GM13977 (cell line): ENCODE measurements around the gene ZNF200.

Source experiments
- DNase-seq: peaks from one replicate; pipeline ENCODE4 v3.0.0; 2012; ENCODE audit warnings: low spot score
- in situ Hi-C: fragments of 300-500 bp; cut with MboI; formaldehyde crosslinking; loops from one replicate; pipeline ENCODE4 v1.12.0; 2022; ENCODE audit warnings: low sequenced_read_pairs, low pct_unique_long_range_greater_than_20kb, mixed read lengths, inconsistent platforms; ENCODE audit not compliant: unreplicated experiment
- TF ChIP-seq, protein P1 (sequence below): IDR thresholded peaks from 2 replicates; pipeline ENCODE4 v1.5.1; 2012; ENCODE audit warnings: mild to moderate bottlenecking, control low read depth; ENCODE audit not compliant: insufficient read depth; ENCODE audit errors: extremely low read depth, missing control alignments

ZNF200 gene

DNA sequence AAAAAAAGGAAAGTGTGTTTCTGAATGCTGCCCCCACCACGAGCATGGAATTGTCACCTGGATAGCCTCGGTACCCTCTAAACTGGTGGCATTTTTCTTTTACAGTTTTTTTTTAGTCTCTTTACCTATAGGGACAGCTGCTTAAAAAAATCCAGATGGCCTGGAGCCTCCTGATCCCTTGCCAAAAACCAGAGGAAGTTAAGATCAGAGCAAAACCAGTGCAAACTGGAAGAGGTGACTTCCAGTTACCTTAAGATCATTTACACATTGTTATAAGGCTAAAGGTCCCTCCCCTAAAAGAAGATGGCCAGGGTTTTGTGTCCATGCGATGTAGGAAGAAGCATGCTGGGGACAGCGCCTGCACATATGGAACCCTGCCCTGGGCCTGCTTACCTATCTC lies 18.0 kb upstream of the ZNF200 start:
- in situ Hi-C loops = no loop called here
- no peak for DNase-seq
- TF ChIP-seq, protein P1, sequence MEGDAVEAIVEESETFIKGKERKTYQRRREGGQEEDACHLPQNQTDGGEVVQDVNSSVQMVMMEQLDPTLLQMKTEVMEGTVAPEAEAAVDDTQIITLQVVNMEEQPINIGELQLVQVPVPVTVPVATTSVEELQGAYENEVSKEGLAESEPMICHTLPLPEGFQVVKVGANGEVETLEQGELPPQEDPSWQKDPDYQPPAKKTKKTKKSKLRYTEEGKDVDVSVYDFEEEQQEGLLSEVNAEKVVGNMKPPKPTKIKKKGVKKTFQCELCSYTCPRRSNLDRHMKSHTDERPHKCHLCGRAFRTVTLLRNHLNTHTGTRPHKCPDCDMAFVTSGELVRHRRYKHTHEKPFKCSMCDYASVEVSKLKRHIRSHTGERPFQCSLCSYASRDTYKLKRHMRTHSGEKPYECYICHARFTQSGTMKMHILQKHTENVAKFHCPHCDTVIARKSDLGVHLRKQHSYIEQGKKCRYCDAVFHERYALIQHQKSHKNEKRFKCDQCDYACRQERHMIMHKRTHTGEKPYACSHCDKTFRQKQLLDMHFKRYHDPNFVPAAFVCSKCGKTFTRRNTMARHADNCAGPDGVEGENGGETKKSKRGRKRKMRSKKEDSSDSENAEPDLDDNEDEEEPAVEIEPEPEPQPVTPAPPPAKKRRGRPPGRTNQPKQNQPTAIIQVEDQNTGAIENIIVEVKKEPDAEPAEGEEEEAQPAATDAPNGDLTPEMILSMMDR = no peak

DNA sequence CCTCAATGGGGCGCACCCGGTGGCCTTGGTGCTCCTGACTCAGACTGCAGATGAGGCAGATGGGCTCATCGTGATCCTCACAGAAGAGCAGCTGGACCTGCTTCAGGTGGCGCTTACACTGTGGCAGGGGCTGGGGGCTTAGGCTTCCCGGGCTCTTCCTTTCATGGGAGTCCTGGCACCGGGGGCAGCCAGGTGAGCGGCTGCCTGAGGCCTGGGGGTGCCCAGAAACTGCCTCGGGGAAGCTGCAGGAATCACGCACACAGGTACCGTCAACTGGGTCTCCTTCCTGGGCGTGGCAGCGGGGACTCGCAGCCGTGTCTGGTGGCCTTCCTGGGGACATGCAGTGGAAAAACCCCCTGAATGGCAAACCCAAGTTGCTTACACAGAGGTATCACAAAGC lies 14.5 kb upstream of the ZNF200 start:
- no peak for DNase-seq
- TF ChIP-seq, protein P1 = no peak
- in situ Hi-C loops = no loop called here

DNA sequence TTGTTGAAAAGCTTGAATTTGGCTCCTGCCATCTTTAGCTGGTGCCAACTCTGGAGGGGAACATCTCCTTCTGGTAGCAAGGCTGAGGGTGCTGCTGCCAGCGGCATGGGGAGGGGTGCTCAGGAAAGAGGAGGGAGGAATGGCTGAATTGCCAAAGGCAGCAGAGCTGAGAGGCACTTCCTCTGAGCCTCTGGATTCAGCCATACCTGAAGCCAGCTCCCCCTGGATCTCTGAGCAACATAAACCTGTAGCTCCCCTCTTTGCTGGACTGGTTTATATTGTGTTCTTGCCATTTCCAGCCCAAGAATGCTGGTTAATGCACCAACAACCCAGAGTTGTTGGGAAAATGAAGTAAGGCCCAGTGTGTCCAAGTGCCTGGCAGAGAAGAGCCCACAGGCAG lies 14.1 kb upstream of the ZNF200 start:
- DNase-seq = no peak
- in situ Hi-C loops = no loop called here
- TF ChIP-seq, protein P1 = no peak

DNA sequence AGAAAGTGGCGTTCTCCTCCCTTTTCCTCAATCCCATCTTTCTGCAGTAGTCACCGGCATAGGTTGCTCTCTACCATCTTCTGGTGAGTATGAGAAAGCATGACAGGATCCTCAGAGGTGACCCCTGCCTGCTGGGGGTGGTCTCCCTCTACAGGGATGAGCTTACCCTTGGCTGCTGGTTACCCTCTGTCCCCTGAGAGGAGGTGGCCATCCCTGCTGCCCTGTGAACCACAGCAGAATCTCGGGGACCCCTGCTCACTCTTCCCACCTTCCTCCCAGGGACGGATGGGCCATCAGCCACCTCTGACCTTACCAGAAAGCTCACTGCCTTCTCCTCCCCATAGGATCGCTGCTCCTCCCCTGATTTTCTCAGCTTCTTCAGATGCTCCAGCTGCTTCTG lies 13.6 kb upstream of the ZNF200 start:
- no peak for DNase-seq
- in situ Hi-C loops = no loop called here
- TF ChIP-seq, protein P1 = no peak

- no peak for DNase-seq
- TF ChIP-seq, protein P1 = no peak
- in situ Hi-C loops = no loop called here
These were observed 11.9 kb upstream of the ZNF200 start for GRCh38 chr16:3246876-3247275.

GRCh38 chr16:3246002-3246401 lies 11.0 kb upstream of the ZNF200 start:
- TF ChIP-seq, protein P1 = no peak
- in situ Hi-C loops = no loop called here
- DNase-seq = no peak

- in situ Hi-C loops = no loop called here
- no peak for DNase-seq
- TF ChIP-seq, protein P1 = no peak
These were observed 8.9 kb upstream of the ZNF200 start for GRCh38 chr16:3243882-3244281.
